Measurements from ENCODE around the gene ANKRD27. TPM values are rescaled to one million over a fixed set of nuclear protein-coding genes. Genes with fewer than 3 reads are reported as not detected.

The ANKRD27 gene
- total and polyA plus RNA-seq, 2 donors (not counting 1 experiment from before 2014, with no cell fraction given): 12.9 to 43.8 TPM

GRCh38 chr19:32638625-32639024 is 36.4 kb downstream of the ANKRD27 start:
- no peak overlapping the region for H3K27ac ChIP-seq (ENCODE audit: low read length in 2 of 2)
- Mint-ChIP-seq H3K27ac (no peak overlapping the region), H3K4me1 (no peaks in the 10 kb centered on the region), H3K4me3 (no peak overlapping the region), H3K27me3 (no peaks in the 10 kb centered on the region), H3K9me3 (ENCODE audit: insufficient read depth) (no peaks in the 10 kb centered on the region)
- no peaks in the 10 kb centered on the region for H3K9me3 ChIP-seq (ENCODE audit: control extremely low read depth in 1 of 3, control insufficient read depth in 2 of 3, insufficient read depth in 1 of 3, low read length in 2 of 3)
- 100% methylated on average over 12 of the region's 13 CpGs for WGBS (ENCODE audit: insufficient coverage)
- ChIA-PET POLR2A (no interaction called here), CTCF (no interaction called here)
- H3K4me1 ChIP-seq (ENCODE audit: control insufficient read depth in 2 of 2, insufficient read depth in 2 of 2, low read length in 2 of 2): no peaks in the 10 kb centered on the region
- H3K36me3 ChIP-seq (replicated peaks in 1 of 2; ENCODE audit: control extremely low read depth in 1 of 2, control insufficient read depth in 1 of 2, extremely low read depth in 1 of 2, insufficient read depth in 2 of 2, low read length in 1 of 2): peaks cover 5 to 45% of the 10 kb centered on the region in 2 experiments
- H3K4me2 ChIP-seq (replicated peaks; ENCODE audit: low read depth, low read length, poor library complexity, severe bottlenecking): no peak overlapping the region
- intact Hi-C loops (cut with micrococcal nuclease): no loop called here
- no peaks in the 10 kb centered on the region for H3K27me3 ChIP-seq (replicated peaks in 1 of 4; ENCODE audit: control extremely low read depth in 1 of 4, control insufficient read depth in 3 of 4, insufficient read depth in 4 of 4, low read length in 3 of 4)
- no peaks in the 10 kb centered on the region for H3K79me2 ChIP-seq (ENCODE audit: control insufficient read depth, insufficient read depth, low read length)
- no peak overlapping the region for H3K9ac ChIP-seq (ENCODE audit: low read length)
- ATAC-seq (ENCODE audit: low read depth): no peak
- no peaks in the 10 kb centered on the region for H4K20me1 ChIP-seq (ENCODE audit: control insufficient read depth, insufficient read depth, low read length, poor library complexity, severe bottlenecking)
- no peak overlapping the region for H3K4me3 ChIP-seq (ENCODE audit: control extremely low read depth in 1 of 5, extremely low read depth in 1 of 5, insufficient read depth in 1 of 5, low read depth in 2 of 5, low read length in 4 of 5)
- DNase-seq: no peak
- TF ChIP-seq EZH2 (IDR thresholded peaks at IDR 0.05; ENCODE audit: borderline replicate concordance, insufficient read depth, low read depth, low read length, poor library complexity, severe bottlenecking) (no peak), CTCF (IDR thresholded peaks at IDR 0.05) (no peak)
- H2AFZ ChIP-seq (ENCODE audit: insufficient read depth, low read depth, low read length, poor library complexity, severe bottlenecking): no peak overlapping the region

GRCh38 chr19:32637480-32637879 is 37.5 kb downstream of the ANKRD27 start:
- ChIA-PET CTCF (no interaction called here), POLR2A (no interaction called here)
- intact Hi-C loops (cut with micrococcal nuclease): no loop called here
- H3K4me3 Mint-ChIP-seq: no peak overlapping the region
- H3K4me2 ChIP-seq (replicated peaks; ENCODE audit: low read depth, low read length, poor library complexity, severe bottlenecking): no peak overlapping the region
- no peaks in the 10 kb centered on the region for H3K4me1 ChIP-seq (ENCODE audit: control insufficient read depth in 2 of 2, insufficient read depth in 2 of 2, low read length in 2 of 2)
- H3K4me1 Mint-ChIP-seq: no peaks in the 10 kb centered on the region
- peaks cover 2 to 37% of the 10 kb centered on the region in 2 experiments for H3K36me3 ChIP-seq (replicated peaks in 1 of 2; ENCODE audit: control extremely low read depth in 1 of 2, control insufficient read depth in 1 of 2, extremely low read depth in 1 of 2, insufficient read depth in 2 of 2, low read length in 1 of 2)
- 89% methylated on average over 14 of the region's 14 CpGs for WGBS (ENCODE audit: insufficient coverage)
- no peaks in the 10 kb centered on the region for H3K27me3 Mint-ChIP-seq
- no peak overlapping the region for H3K9ac ChIP-seq (ENCODE audit: low read length)
- H4K20me1 ChIP-seq (ENCODE audit: control insufficient read depth, insufficient read depth, low read length, poor library complexity, severe bottlenecking): no peaks in the 10 kb centered on the region
- no peak overlapping the region for H2AFZ ChIP-seq (ENCODE audit: insufficient read depth, low read depth, low read length, poor library complexity, severe bottlenecking)
- no peaks in the 10 kb centered on the region for H3K27me3 ChIP-seq (replicated peaks in 1 of 4; ENCODE audit: control extremely low read depth in 1 of 4, control insufficient read depth in 3 of 4, insufficient read depth in 4 of 4, low read length in 3 of 4)
- H3K4me3 ChIP-seq (ENCODE audit: control extremely low read depth in 1 of 5, extremely low read depth in 1 of 5, insufficient read depth in 1 of 5, low read depth in 2 of 5, low read length in 4 of 5): no peak overlapping the region
- no peaks in the 10 kb centered on the region for H3K79me2 ChIP-seq (ENCODE audit: control insufficient read depth, insufficient read depth, low read length)
- DNase-seq: no peak
- H3K9me3 Mint-ChIP-seq (ENCODE audit: insufficient read depth): no peaks in the 10 kb centered on the region
- no peak overlapping the region for H3K27ac ChIP-seq (ENCODE audit: low read length in 2 of 2)
- H3K27ac Mint-ChIP-seq: no peak overlapping the region
- H3K9me3 ChIP-seq (ENCODE audit: control extremely low read depth in 1 of 3, control insufficient read depth in 2 of 3, insufficient read depth in 1 of 3, low read length in 2 of 3): no peaks in the 10 kb centered on the region
- no peak for TF ChIP-seq EZH2 (IDR thresholded peaks at IDR 0.05; ENCODE audit: borderline replicate concordance, insufficient read depth, low read depth, low read length, poor library complexity, severe bottlenecking)
- TF ChIP-seq CTCF (IDR thresholded peaks at IDR 0.05): no peak
- no peak for ATAC-seq (ENCODE audit: low read depth)
